ENCODE measurements around the gene CCDC185. TPM values are rescaled to one million over a fixed set of nuclear protein-coding genes. Genes with fewer than 3 reads are reported as not detected.
A peak's percentile ranks its signal among the peaks of the same experiment; 100 is the strongest.
"Not testable (repeated sequence)": the region's sequence is repeated elsewhere in the genome, so short reads cannot be mapped to it uniquely, and the experiment has no call there.

CCDC185 gene
- total RNA-seq, 1 experiment from 2014 or later = not detected

DNA sequence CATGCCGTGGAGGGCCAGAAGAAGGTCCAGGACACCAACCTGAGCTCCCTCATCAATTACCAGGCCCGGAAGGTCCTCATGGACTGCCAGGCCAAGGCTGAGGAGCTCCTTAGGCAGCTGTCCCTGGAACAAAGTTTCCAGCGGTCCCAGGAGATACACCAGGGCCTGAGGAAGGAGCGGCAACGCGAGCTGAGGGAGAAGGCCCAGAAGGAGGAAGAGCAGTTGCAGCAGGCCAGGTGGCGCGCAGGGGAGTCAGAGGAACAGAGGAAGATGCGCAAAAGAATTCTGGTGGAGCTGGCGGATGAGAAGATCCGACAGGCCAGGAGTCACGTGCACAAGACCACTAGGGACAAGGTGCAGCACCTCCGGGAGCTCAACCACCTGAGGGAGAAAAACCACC, 1.5 kb downstream of the CCDC185 start:
- no peak overlapping the region for H3K4me2 ChIP-seq

DNA sequence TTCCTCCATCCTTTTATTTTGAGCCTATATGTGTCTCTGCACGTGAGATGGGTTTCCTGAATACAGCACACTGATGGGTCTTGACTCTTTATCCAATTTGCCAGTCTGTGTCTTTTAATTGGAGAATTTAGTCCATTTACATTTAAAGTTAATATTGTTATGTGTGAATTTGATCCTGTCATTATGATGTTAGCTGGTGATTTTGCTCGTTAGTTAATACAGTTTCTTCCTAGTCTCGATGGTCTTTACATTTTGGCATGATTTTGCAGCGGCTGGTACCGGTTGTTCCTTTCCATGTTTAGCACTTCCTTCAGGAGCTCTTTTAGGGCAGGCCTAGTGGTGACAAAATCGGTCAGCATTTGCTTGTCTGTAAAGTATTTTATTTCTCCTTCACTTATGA, 6.2 kb downstream of the CCDC185 start:
- H3K36me3 ChIP-seq (ENCODE audit: low read depth); H3K27ac ChIP-seq; H3K79me2 ChIP-seq (ENCODE audit: low read depth); H3K4me2 ChIP-seq; H4K20me1 ChIP-seq (ENCODE audit: insufficient read depth); H3F3A ChIP-seq (ENCODE audit: insufficient read depth, low read depth); H3K27me3 ChIP-seq (ENCODE audit: insufficient read depth, low read depth); H3K9me3 ChIP-seq (ENCODE audit: insufficient read depth, low read depth); POLR2A ChIA-PET (ENCODE audit: unreplicated experiment); BruUV-seq (replicated peaks); H3K4me3 ChIP-seq; intact Hi-C loops (cut with micrococcal nuclease; ENCODE audit: unreplicated experiment); CTCF ChIA-PET; H2AFZ ChIP-seq; H3K9me2 ChIP-seq (ENCODE audit: insufficient read depth); DNase-seq: not testable (repeated sequence)
- H3K4me1 ChIP-seq (replicated peaks; ENCODE audit: insufficient read depth) = peaks cover 16% of the 10 kb centered on the region

More for the DNA sequence above, 1.5 kb downstream of the CCDC185 start:
- Histone ChIP-seq H4K20me1 (ENCODE audit: insufficient read depth) (no peaks in the 10 kb centered on the region), H3K9me2 (ENCODE audit: insufficient read depth) (no peaks in the 10 kb centered on the region), H3K79me2 (ENCODE audit: low read depth) (no peaks in the 10 kb centered on the region), H3K27me3 (ENCODE audit: insufficient read depth, low read depth) (peaks cover 24% of the 10 kb centered on the region), H3K36me3 (ENCODE audit: low read depth) (no peaks in the 10 kb centered on the region), H2AFZ (no peak overlapping the region), H3K4me1 (replicated peaks; ENCODE audit: insufficient read depth) (peaks cover 17% of the 10 kb centered on the region; the same call in 1 of the 2 replicates), H3K9me3 (ENCODE audit: insufficient read depth, low read depth) (no peaks in the 10 kb centered on the region), H3F3A (ENCODE audit: insufficient read depth, low read depth) (no peaks in the 10 kb centered on the region), H3K27ac (no peak overlapping the region), H3K4me3 (no peak overlapping the region)
- no peak for TF ChIP-seq EZH2 (IDR thresholded peaks at IDR 0.05; ENCODE audit: low read depth)
- TF ChIP-seq, protein P1, sequence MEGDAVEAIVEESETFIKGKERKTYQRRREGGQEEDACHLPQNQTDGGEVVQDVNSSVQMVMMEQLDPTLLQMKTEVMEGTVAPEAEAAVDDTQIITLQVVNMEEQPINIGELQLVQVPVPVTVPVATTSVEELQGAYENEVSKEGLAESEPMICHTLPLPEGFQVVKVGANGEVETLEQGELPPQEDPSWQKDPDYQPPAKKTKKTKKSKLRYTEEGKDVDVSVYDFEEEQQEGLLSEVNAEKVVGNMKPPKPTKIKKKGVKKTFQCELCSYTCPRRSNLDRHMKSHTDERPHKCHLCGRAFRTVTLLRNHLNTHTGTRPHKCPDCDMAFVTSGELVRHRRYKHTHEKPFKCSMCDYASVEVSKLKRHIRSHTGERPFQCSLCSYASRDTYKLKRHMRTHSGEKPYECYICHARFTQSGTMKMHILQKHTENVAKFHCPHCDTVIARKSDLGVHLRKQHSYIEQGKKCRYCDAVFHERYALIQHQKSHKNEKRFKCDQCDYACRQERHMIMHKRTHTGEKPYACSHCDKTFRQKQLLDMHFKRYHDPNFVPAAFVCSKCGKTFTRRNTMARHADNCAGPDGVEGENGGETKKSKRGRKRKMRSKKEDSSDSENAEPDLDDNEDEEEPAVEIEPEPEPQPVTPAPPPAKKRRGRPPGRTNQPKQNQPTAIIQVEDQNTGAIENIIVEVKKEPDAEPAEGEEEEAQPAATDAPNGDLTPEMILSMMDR (conservative IDR thresholded peaks at IDR 0.05) = no peak
- no TSS peak for BruUV-seq (replicated peaks)
- no peak for DNase-seq
- POLR2A ChIA-PET (ENCODE audit: unreplicated experiment) = interaction anchor here (0.6 kb wide), 1 partner anchor 42 kb away, joined by 9 read pairs; no protein-coding TSS in a partner anchor
- intact Hi-C loops (cut with micrococcal nuclease; ENCODE audit: unreplicated experiment) = no loop called here
- CTCF ChIA-PET = no interaction called here

DNA sequence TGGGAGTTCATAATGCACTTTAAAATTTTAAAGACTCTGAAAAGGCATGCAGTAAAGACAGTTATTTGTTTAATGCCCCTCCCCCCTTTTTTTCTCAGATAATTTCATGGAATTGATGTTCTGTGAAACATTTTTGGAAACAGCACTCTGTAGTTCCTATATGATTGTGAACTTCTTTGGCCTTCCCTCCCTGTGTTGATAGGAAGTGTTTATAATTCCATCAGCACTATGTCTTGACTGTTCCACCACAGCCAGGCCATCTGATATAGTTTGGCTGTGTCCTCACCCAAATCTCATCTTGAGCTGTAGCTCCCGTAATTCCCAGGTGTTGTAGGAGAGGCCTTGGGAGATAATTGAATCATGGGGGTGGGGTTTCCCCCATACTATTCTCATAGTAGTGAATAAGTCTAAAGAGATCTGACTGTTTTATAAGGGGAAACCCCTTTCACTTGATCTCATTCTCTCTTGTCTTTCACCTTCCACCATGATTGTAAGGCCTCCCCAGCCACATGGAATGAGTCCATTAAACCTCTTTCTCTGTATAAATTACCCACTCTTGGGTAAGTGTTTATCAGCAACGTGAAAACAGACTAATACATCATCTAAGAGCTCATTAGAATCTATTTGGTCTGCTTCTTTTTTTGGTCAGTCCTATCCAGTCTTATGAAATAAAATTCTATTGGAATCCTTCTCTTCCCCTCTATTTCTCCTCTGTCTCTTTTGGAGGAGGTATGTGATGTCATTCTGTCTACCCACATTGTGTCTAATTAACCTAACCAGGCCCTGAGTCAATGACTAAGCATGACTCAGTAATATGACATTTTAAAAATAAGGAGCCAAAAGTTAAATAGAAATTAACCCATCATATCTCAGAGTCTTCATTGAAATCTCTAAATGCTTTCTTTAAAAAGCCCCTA, 8.9 kb downstream of the CCDC185 start:
- Histone ChIP-seq H3K36me3 (ENCODE audit: low read depth) (no peaks in the 10 kb centered on the region), H3K9me2 (ENCODE audit: insufficient read depth) (no peaks in the 10 kb centered on the region), H3K27ac (peak overlapping the region; percentile 39), H3K4me1 (replicated peaks; ENCODE audit: insufficient read depth) (peaks cover 16% of the 10 kb centered on the region), H3F3A (ENCODE audit: insufficient read depth, low read depth) (no peaks in the 10 kb centered on the region), H3K9me3 (ENCODE audit: insufficient read depth, low read depth) (no peaks in the 10 kb centered on the region), H2AFZ (no peak overlapping the region), H4K20me1 (ENCODE audit: insufficient read depth) (no peaks in the 10 kb centered on the region), H3K4me2 (peak overlapping the region; percentile 32), H3K4me3 (no peak overlapping the region), H3K79me2 (ENCODE audit: low read depth) (no peaks in the 10 kb centered on the region), H3K27me3 (ENCODE audit: insufficient read depth, low read depth) (no peaks in the 10 kb centered on the region)
- no peak for TF ChIP-seq EZH2 (IDR thresholded peaks at IDR 0.05; ENCODE audit: low read depth)
- TF ChIP-seq, protein P1 (conservative IDR thresholded peaks at IDR 0.05) = no peak
- intact Hi-C loops (cut with micrococcal nuclease; ENCODE audit: unreplicated experiment) = no loop called here
- ChIA-PET POLR2A (ENCODE audit: unreplicated experiment) (no interaction called here), CTCF (interaction anchor here (0.6 kb wide), 1 partner anchor 291 kb away, joined by 3 read pairs; no protein-coding TSS in a partner anchor)
- TSS peak; percentile 84 for BruUV-seq (replicated peaks)
- DNase-seq = peak in 1 of 2 experiments; percentile 59

All from PC-9 (cell line).